Neuronal stem cell (in vitro differentiated cells): ENCODE measurements around the gene TICRR.

Source experiments
- DNase-seq: peaks from one replicate; pipeline ENCODE4 v3.0.0-alpha.2; 2013; ENCODE audit warnings: low spot score
- H2AFZ ChIP-seq: one replicate; pipeline ENCODE4 v1.6.1; 2013; ENCODE audit warnings: mild to moderate bottlenecking, low read length, inconsistent platforms
- H2AK5ac ChIP-seq: 2 replicates; pipeline ENCODE4 v1.6.1; 2013; ENCODE audit warnings: low read depth, mild to moderate bottlenecking, inconsistent platforms, low read length, moderate library complexity, mixed read lengths
- H2BK120ac ChIP-seq: 2 replicates; pipeline ENCODE4 v1.6.1; 2013; ENCODE audit warnings: low read depth, mild to moderate bottlenecking, inconsistent platforms, low read length, moderate library complexity, mixed read lengths
- H2BK12ac ChIP-seq: one replicate; pipeline ENCODE4 v1.6.1; 2013; ENCODE audit warnings: low read length, inconsistent platforms
- H2BK15ac ChIP-seq: 2 replicates; pipeline ENCODE4 v1.6.1; 2013; ENCODE audit warnings: mild to moderate bottlenecking, low read length, inconsistent platforms, mixed read lengths
- H2BK5ac ChIP-seq: one replicate; pipeline ENCODE4 v1.6.1; 2013; ENCODE audit warnings: inconsistent platforms, mild to moderate bottlenecking, low read length, moderate library complexity
- H3K14ac ChIP-seq: one replicate; pipeline ENCODE4 v1.6.1; 2013; ENCODE audit warnings: low read length, inconsistent platforms
- H3K18ac ChIP-seq: 2 replicates; pipeline ENCODE4 v1.6.1; 2013; ENCODE audit warnings: low read length, inconsistent platforms
- H3K23ac ChIP-seq: 2 replicates; pipeline ENCODE4 v1.6.1; 2013; ENCODE audit warnings: low read depth, mild to moderate bottlenecking, mixed read lengths, low read length, inconsistent platforms; ENCODE audit not compliant: poor library complexity
- H3K27ac ChIP-seq: replicated peaks from 3 replicates; pipeline ENCODE4 v1.5.1; 2013; ENCODE audit warnings: low read length, inconsistent platforms
- H3K27me3 ChIP-seq, 3 experiments: 2 replicates each; pipeline ENCODE4 v1.6.1; 2013; ENCODE audit warnings: low read length in 3 of 3, mild to moderate bottlenecking in 2 of 3, inconsistent platforms in 1 of 3, low read depth in 1 of 3, mixed read lengths in 1 of 3, moderate library complexity in 1 of 3; ENCODE audit not compliant: control insufficient read depth in 3 of 3, insufficient read depth in 3 of 3
- H3K36me3 ChIP-seq, 2 donors: replicated peaks in 1 of 2; 2 replicates each; pipeline ENCODE4 v1.6.1; 2013; ENCODE audit warnings: low read length in 2 of 2; ENCODE audit not compliant: control insufficient read depth in 2 of 2, insufficient read depth in 2 of 2
- H3K4ac ChIP-seq: 2 replicates; pipeline ENCODE4 v1.6.1; 2013; ENCODE audit warnings: inconsistent platforms, mild to moderate bottlenecking, low read length, moderate library complexity
- H3K4me1 ChIP-seq, 2 donors: 1 replicate in 1 of 2; 2 replicates in 1 of 2; pipeline ENCODE4 v1.6.1; 2013; ENCODE audit warnings: low read length in 2 of 2, low read depth in 1 of 2; ENCODE audit not compliant: control insufficient read depth in 2 of 2, insufficient read depth in 1 of 2
- H3K4me2 ChIP-seq: one replicate; pipeline ENCODE4 v1.6.1; 2013; ENCODE audit warnings: mild to moderate bottlenecking, low read length, inconsistent platforms; ENCODE audit not compliant: insufficient read depth, poor library complexity, severe bottlenecking
- H3K4me3 ChIP-seq, 2 donors: 2 replicates each; pipeline ENCODE4 v1.5.1; 2013; ENCODE audit warnings: low read length in 2 of 2, mild to moderate bottlenecking in 2 of 2, inconsistent platforms in 1 of 2, moderate library complexity in 1 of 2
- H3K79me1 ChIP-seq: one replicate; pipeline ENCODE4 v1.6.1; 2013; ENCODE audit warnings: low read depth, mild to moderate bottlenecking, inconsistent platforms, low read length, moderate library complexity
- H3K9ac ChIP-seq: one replicate; pipeline ENCODE4 v1.6.1; 2013; ENCODE audit warnings: mild to moderate bottlenecking, low read depth, low read length, inconsistent platforms; ENCODE audit not compliant: poor library complexity
- H3K9me3 ChIP-seq, 2 donors: replicated peaks in 1 of 2; 2 replicates each; pipeline versions ENCODE3 to v1.6.1; 2013; ENCODE audit warnings: low read length in 2 of 2, mild to moderate bottlenecking in 2 of 2, inconsistent platforms in 1 of 2, low read depth in 1 of 2, mixed read lengths in 1 of 2, moderate library complexity in 1 of 2; ENCODE audit not compliant: control insufficient read depth in 2 of 2, insufficient read depth in 1 of 2
- H4K8ac ChIP-seq: one replicate; pipeline ENCODE4 v1.6.1; 2013; ENCODE audit warnings: low read depth, mild to moderate bottlenecking, inconsistent platforms, low read length, moderate library complexity
- H4K91ac ChIP-seq: one replicate; pipeline ENCODE4 v1.6.1; 2013; ENCODE audit warnings: low read length, low read depth, mild to moderate bottlenecking, inconsistent platforms; ENCODE audit not compliant: poor library complexity
- WGBS, 2 donors: extraction: QIAGEN DNeasy Blood & Tissue Kit; methylation state at CpG; one replicate each; pipeline ENCODE4 v1.1.7; 2013; ENCODE audit warnings: missing lambda C conversion rate in 2 of 2, mixed read lengths in 1 of 2; ENCODE audit not compliant: insufficient read length in 2 of 2, insufficient replicate concordance in 1 of 2; ENCODE audit errors: extremely low coverage in 2 of 2; 5-methylcytosine and 5-hydroxymethylcytosine counted together

The TICRR gene

DNA sequence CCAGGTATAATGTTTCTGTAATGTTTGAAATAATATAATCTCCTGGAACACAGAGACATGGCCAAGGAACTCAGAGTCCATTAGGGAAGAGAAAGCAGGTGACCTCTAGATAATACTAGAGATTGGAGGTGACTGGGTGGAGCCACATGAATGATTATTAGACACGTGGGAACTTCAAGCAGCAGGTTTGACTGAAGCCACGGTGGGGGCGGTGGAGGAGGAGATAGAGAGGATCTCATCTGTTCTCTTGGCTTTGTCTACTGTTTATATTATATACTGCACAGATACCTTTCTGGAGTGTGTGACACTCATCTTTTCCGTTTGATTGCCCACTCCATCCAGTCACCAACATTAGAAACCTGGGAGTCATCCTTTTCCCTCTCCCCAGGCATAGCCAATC, 46.3 kb downstream of the TICRR start:
- Histone ChIP-seq H3K4me1 (no peaks in the 10 kb centered on the region), H3K27me3 (no peaks in the 10 kb centered on the region), H2AFZ (no peak overlapping the region), H2BK12ac (no peak overlapping the region), H3K18ac (no peak overlapping the region), H2BK15ac (no peak overlapping the region), H3K9me3 (no peaks in the 10 kb centered on the region), H4K8ac (no peak overlapping the region), H3K36me3 (peaks cover 56 to 96% of the 10 kb centered on the region in 2 donors), H3K27ac (no peak overlapping the region), H4K91ac (no peak overlapping the region), H2BK5ac (no peak overlapping the region), H3K79me1 (no peaks in the 10 kb centered on the region), H3K23ac (no peak overlapping the region), H3K9ac (no peak overlapping the region), H3K4me3 (no peak overlapping the region), H3K4ac (no peak overlapping the region), H2AK5ac (no peak overlapping the region), H3K14ac (no peak overlapping the region), H3K4me2 (no peak overlapping the region), H2BK120ac (no peak overlapping the region)
- WGBS, 2 donors = no CpG with 5 or more reads among the region's 4 CpGs
- no peak for DNase-seq

DNA sequence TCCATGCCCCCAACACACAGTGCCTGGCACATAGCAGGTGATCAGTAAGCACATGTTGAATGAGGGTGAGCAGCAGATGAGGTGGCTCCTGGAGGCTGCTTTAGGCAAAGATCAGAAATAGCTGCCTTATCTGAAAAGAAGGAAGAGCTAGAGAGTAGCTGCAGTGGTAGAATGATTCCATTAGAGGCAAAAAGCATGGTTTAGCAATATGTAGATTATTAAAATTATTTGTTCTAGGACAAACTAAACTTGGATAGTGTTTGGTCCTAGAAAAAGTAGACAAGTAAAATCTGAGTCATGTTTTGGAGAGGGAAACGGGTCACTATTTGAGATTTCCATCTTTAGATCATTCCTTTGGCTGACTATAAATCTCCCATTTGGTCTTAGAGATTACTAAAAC, 47.9 kb downstream of the TICRR start:
- Histone ChIP-seq H2BK12ac (no peak overlapping the region), H2AFZ (no peak overlapping the region), H3K4ac (no peak overlapping the region), H3K79me1 (no peaks in the 10 kb centered on the region), H3K4me1 (no peaks in the 10 kb centered on the region), H3K4me3 (no peak overlapping the region), H3K36me3 (peaks cover 63 to 98% of the 10 kb centered on the region in 2 donors), H2BK15ac (no peak overlapping the region), H4K8ac (no peak overlapping the region), H3K23ac (no peak overlapping the region), H3K9me3 (no peaks in the 10 kb centered on the region), H3K27ac (no peak overlapping the region), H2AK5ac (no peak overlapping the region), H3K14ac (no peak overlapping the region), H3K9ac (no peak overlapping the region), H2BK5ac (no peak overlapping the region), H3K18ac (no peak overlapping the region), H2BK120ac (no peak overlapping the region), H4K91ac (no peak overlapping the region), H3K27me3 (no peaks in the 10 kb centered on the region), H3K4me2 (no peak overlapping the region)
- DNase-seq = no peak
- no CpG with 5 or more reads among the region's 1 CpG for WGBS, 2 donors

- Histone ChIP-seq H3K4me1 (no peaks in the 10 kb centered on the region), H3K27ac (no peak overlapping the region), H3K4ac (no peak overlapping the region), H3K18ac (no peak overlapping the region), H3K27me3 (no peaks in the 10 kb centered on the region), H4K8ac (no peak overlapping the region), H2BK12ac (no peak overlapping the region), H3K23ac (no peak overlapping the region), H2BK15ac (no peak overlapping the region), H3K4me2 (no peak overlapping the region), H2AFZ (no peak overlapping the region), H2BK120ac (no peak overlapping the region), H3K79me1 (no peaks in the 10 kb centered on the region), H3K9ac (no peak overlapping the region), H3K9me3 (peaks cover 0 to 5% of the 10 kb centered on the region in 2 donors), H2AK5ac (no peak overlapping the region), H4K91ac (no peak overlapping the region), H3K14ac (no peak overlapping the region), H3K36me3 (peaks cover 75 to 99% of the 10 kb centered on the region in 2 donors), H3K4me3 (no peak overlapping the region), H2BK5ac (no peak overlapping the region)
- no peak for DNase-seq
- no CpG with 5 or more reads among the region's 9 CpGs for WGBS, 2 donors
These were observed 50.4 kb downstream of the TICRR start for GRCh38 chr15:89625716-89626115.

GRCh38 chr15:89627256-89627970, 52.1 kb downstream of the TICRR start:
- Histone ChIP-seq H3K36me3 (peaks cover 86 to 99% of the 10 kb centered on the region in 2 donors), H4K91ac (no peak overlapping the region), H3K27ac (no peak overlapping the region), H2BK12ac (no peak overlapping the region), H2BK15ac (no peak overlapping the region), H3K4me3 (no peak overlapping the region), H3K4me1 (no peaks in the 10 kb centered on the region), H3K23ac (no peak overlapping the region), H2BK120ac (no peak overlapping the region), H2AK5ac (no peak overlapping the region), H3K9ac (no peak overlapping the region), H3K14ac (no peak overlapping the region), H2BK5ac (no peak overlapping the region), H3K4me2 (no peak overlapping the region), H3K79me1 (no peaks in the 10 kb centered on the region), H3K4ac (no peak overlapping the region), H2AFZ (no peak overlapping the region), H3K18ac (no peak overlapping the region), H4K8ac (no peak overlapping the region), H3K27me3 (no peaks in the 10 kb centered on the region), H3K9me3 (peaks cover 3 to 19% of the 10 kb centered on the region in 2 donors)
- DNase-seq = no peak
- WGBS, 2 donors = no CpG with 5 or more reads among the region's 8 CpGs
